Natural killer cell (primary cell): ENCODE results near the gene SCAMP4. TPM values are rescaled to one million over a fixed set of nuclear protein-coding genes. Genes with fewer than 3 reads are reported as not detected.

Source experiments
- ATAC-seq, 3 donors: fragments of 150-1000 bp in 2 of 3; fragments of 200-7000 bp in 1 of 3; cut with Tn5 transposase; 1 replicate in 1 of 3; 2 replicates in 2 of 3; pipeline ENCODE4 v1.10.0; 2021; ENCODE audit warnings: mild to moderate bottlenecking in 2 of 3, moderate library complexity in 2 of 3
- DNase-seq, 2 donors: peaks; one replicate each; pipeline versions ENCODE4 v3.0.0 to v3.0.0-alpha.2; 2013 to 2021; ENCODE audit warnings: mixed read lengths in 1 of 2
- H3K27ac ChIP-seq: one replicate; pipeline ENCODE4 v1.5.1; 2013; ENCODE audit warnings: mild to moderate bottlenecking, low read length
- H3K27me3 ChIP-seq: one replicate; pipeline ENCODE4 v1.6.1; 2013; ENCODE audit warnings: low read length; ENCODE audit not compliant: control insufficient read depth, insufficient read depth
- H3K36me3 ChIP-seq: one replicate; pipeline ENCODE4 v1.6.1; 2013; ENCODE audit warnings: low read length; ENCODE audit not compliant: control insufficient read depth, insufficient read depth
- H3K4me1 ChIP-seq: one replicate; pipeline ENCODE4 v1.6.1; 2013; ENCODE audit warnings: low read length; ENCODE audit not compliant: control insufficient read depth, insufficient read depth
- H3K4me3 ChIP-seq: one replicate; pipeline ENCODE4 v1.5.1; 2013; ENCODE audit warnings: low read length
- H3K9me3 ChIP-seq: one replicate; pipeline ENCODE4 v1.6.1; 2013; ENCODE audit warnings: low read length; ENCODE audit not compliant: control insufficient read depth, insufficient read depth
- H3K27ac Mint-ChIP-seq, 2 donors: one replicate each; pipeline ENCODE4 v1.8.0; 2022; ENCODE audit warnings: mild to moderate bottlenecking in 2 of 2, mixed read lengths in 2 of 2, moderate library complexity in 1 of 2
- H3K27me3 Mint-ChIP-seq, 2 donors: one replicate each; pipeline ENCODE4 v1.8.0; 2022; ENCODE audit warnings: low read depth in 2 of 2, mixed read lengths in 2 of 2
- H3K36me3 Mint-ChIP-seq: one replicate; pipeline ENCODE4 v1.8.0; 2022; ENCODE audit warnings: mixed read lengths
- H3K4me1 Mint-ChIP-seq, 2 donors: one replicate each; pipeline ENCODE4 v1.8.0; 2022; ENCODE audit warnings: mixed read lengths in 2 of 2
- H3K4me3 Mint-ChIP-seq: one replicate; pipeline ENCODE4 v1.8.0; 2022; ENCODE audit warnings: mild to moderate bottlenecking, moderate library complexity, mixed read lengths
- H3K9me3 Mint-ChIP-seq, 2 donors: one replicate each; pipeline ENCODE4 v1.8.0; 2022; ENCODE audit warnings: mixed read lengths in 2 of 2
- CTCF ChIP-seq: fragments of 200-600 bp; IDR thresholded peaks from one replicate; pipeline ENCODE4 v1.8.0; 2022; ENCODE audit warnings: antibody characterized with exemption
- WGBS: methylation state at CpG from one replicate; pipeline ENCODE4 v1.1.7; 2013; ENCODE audit warnings: missing lambda C conversion rate; ENCODE audit not compliant: insufficient coverage; 5-methylcytosine and 5-hydroxymethylcytosine counted together
- intact Hi-C: fragments of 100-400 bp; cut with micrococcal nuclease; formaldehyde crosslinking; loops from one replicate; pipeline ENCODE4 v1.14.2; 2022
- total RNA-seq, 4 donors: library from RNA; stranded (reverse); fragments of 120-200 nt in 1 of 4; gene quantifications; one replicate each; pipeline versions ENCODE4 v1.2.3 to v1.2.4, GENCODE V29; 2013 to 2022

SCAMP4 gene
- total RNA-seq, 3 donors from 2014 or later (not counting 1 experiment from before 2014, with no cell fraction given) = 43.1 to 53.7 (median 46.9) TPM

DNA sequence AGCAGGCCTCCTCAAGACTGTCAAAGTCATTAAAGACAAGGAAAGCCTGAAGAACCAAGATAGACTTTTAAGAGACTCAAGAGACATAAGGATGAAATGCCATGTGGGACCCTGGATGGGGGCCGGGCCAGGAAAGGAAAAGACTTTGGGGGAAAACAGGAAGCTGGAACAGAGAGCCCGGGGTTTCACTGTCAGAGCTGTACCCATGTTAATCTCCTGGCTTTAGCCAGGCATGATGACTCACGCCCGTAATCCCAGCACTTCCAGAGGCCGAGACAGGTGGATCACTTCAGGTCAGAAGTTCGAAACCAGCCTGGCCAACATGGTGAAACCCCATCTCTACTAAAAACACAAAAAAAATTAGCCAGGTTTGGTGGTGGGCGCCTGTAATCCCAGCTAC, 36.2 kb upstream of the SCAMP4 start:
- Histone ChIP-seq H3K27me3 (no peaks in the 10 kb centered on the region), H3K27ac (no peak overlapping the region), H3K36me3 (peaks cover 26% of the 10 kb centered on the region), H3K9me3 (no peaks in the 10 kb centered on the region), H3K4me1 (peaks cover 41% of the 10 kb centered on the region), H3K4me3 (no peak overlapping the region)
- Mint-ChIP-seq H3K4me3 (no peak overlapping the region), H3K4me1 (peaks cover 8 to 33% of the 10 kb centered on the region in 2 donors), H3K9me3 (no peaks in the 10 kb centered on the region), H3K27ac (no peak overlapping the region), H3K27me3 (no peaks in the 10 kb centered on the region), H3K36me3 (no peaks in the 10 kb centered on the region)
- ATAC-seq (no peak), DNase-seq (no peak)
- intact Hi-C loops = no loop called here
- 93% methylated on average over 7 of the region's 7 CpGs for WGBS
- TF ChIP-seq CTCF = no peak

- Histone ChIP-seq H3K36me3 (peaks cover 27% of the 10 kb centered on the region), H3K4me3 (no peak overlapping the region), H3K27me3 (no peaks in the 10 kb centered on the region), H3K9me3 (no peaks in the 10 kb centered on the region), H3K27ac (no peak overlapping the region), H3K4me1 (peaks cover 37% of the 10 kb centered on the region)
- intact Hi-C loops = no loop called here
- TF ChIP-seq CTCF = no peak
- Mint-ChIP-seq H3K27ac (no peak overlapping the region), H3K27me3 (no peaks in the 10 kb centered on the region), H3K36me3 (no peaks in the 10 kb centered on the region), H3K4me3 (no peak overlapping the region), H3K9me3 (no peaks in the 10 kb centered on the region), H3K4me1 (peaks cover 27 to 47% of the 10 kb centered on the region in 2 donors)
- ATAC-seq (no peak), DNase-seq (no peak)
- WGBS = 95% methylated on average over 14 of the region's 15 CpGs
These were observed 34.0 kb upstream of the SCAMP4 start for GRCh38 chr19:1871140-1871597.

- H3K9me3 ChIP-seq = no peaks in the 10 kb centered on the region
- intact Hi-C loops = no loop called here
- Mint-ChIP-seq H3K27ac (no peak overlapping the region), H3K4me3 (no peak overlapping the region), H3K36me3 (no peaks in the 10 kb centered on the region), H3K9me3 (no peaks in the 10 kb centered on the region), H3K4me1 (peaks cover 32 to 51% of the 10 kb centered on the region in 2 donors), H3K27me3 (no peaks in the 10 kb centered on the region)
- ATAC-seq = no peak
- peaks cover 29% of the 10 kb centered on the region for H3K36me3 ChIP-seq
- H3K4me3 ChIP-seq = no peak overlapping the region
- no peak overlapping the region for H3K27ac ChIP-seq
- no peak for DNase-seq
- no peaks in the 10 kb centered on the region for H3K27me3 ChIP-seq
- peaks cover 41% of the 10 kb centered on the region for H3K4me1 ChIP-seq
- TF ChIP-seq CTCF = no peak
- WGBS = 96% methylated on average over 10 of the region's 13 CpGs
These were observed 33.6 kb upstream of the SCAMP4 start for GRCh38 chr19:1871630-1872029.

- 91% methylated on average over 25 of the region's 25 CpGs for WGBS
- DNase-seq (no peak), ATAC-seq (no peak)
- Mint-ChIP-seq H3K27me3 (no peaks in the 10 kb centered on the region), H3K9me3 (no peaks in the 10 kb centered on the region), H3K4me3 (peak overlapping the region; percentile 56), H3K4me1 (peaks cover 32 to 41% of the 10 kb centered on the region in 2 donors), H3K36me3 (no peaks in the 10 kb centered on the region), H3K27ac (peak overlapping the region; percentile 97 to 98)
- Histone ChIP-seq H3K27me3 (no peaks in the 10 kb centered on the region), H3K36me3 (peaks cover 30% of the 10 kb centered on the region), H3K9me3 (no peaks in the 10 kb centered on the region), H3K4me3 (no peak overlapping the region), H3K27ac (no peak overlapping the region), H3K4me1 (peaks cover 44% of the 10 kb centered on the region)
- intact Hi-C loops = no loop called here
- no peak for TF ChIP-seq CTCF
These were observed 32.2 kb upstream of the SCAMP4 start for GRCh38 chr19:1872807-1873523.
